Measurements from ENCODE around the gene LRRD1. TPM values are rescaled to one million over a fixed set of nuclear protein-coding genes. Genes with fewer than 3 reads are reported as not detected.

Gene LRRD1
- total and polyA plus RNA-seq, 9 of the 15 experiments (the other 6 are each of a cell fraction or from before 2014, with no cell fraction given) = 0.07 to 0.15 TPM; not detected in 7

- TF ChIP-seq ZBTB40 (IDR thresholded peaks at IDR 0.05) = no peak
- TF ChIP-seq ZBTB40 (CRISPR knock-in tag; IDR thresholded peaks at IDR 0.05) = no peak
- no peak for TF ChIP-seq HNRNPK (IDR thresholded peaks at IDR 0.05; ENCODE audit: low read depth, low read length, poor library complexity, severe bottlenecking)
- TF ChIP-seq, protein P1, sequence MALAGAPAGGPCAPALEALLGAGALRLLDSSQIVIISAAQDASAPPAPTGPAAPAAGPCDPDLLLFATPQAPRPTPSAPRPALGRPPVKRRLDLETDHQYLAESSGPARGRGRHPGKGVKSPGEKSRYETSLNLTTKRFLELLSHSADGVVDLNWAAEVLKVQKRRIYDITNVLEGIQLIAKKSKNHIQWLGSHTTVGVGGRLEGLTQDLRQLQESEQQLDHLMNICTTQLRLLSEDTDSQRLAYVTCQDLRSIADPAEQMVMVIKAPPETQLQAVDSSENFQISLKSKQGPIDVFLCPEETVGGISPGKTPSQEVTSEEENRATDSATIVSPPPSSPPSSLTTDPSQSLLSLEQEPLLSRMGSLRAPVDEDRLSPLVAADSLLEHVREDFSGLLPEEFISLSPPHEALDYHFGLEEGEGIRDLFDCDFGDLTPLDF (CRISPR knock-in tag; IDR thresholded peaks at IDR 0.05) = no peak
- no peak for TF ChIP-seq FOXP4 (CRISPR knock-in tag; IDR thresholded peaks at IDR 0.05; ENCODE audit: borderline replicate concordance)
- TF ChIP-seq ARID3A (IDR thresholded peaks at IDR 0.05; ENCODE audit: borderline replicate concordance, low read depth, low read length) = no peak
- no peak for TF ChIP-seq ZNF551 (CRISPR knock-in tag; IDR thresholded peaks at IDR 0.05)
- TF ChIP-seq POLR2G (IDR thresholded peaks at IDR 0.05; ENCODE audit: low read depth, low read length) = no peak
- TF ChIP-seq MTA1 (IDR thresholded peaks at IDR 0.05; ENCODE audit: borderline replicate concordance) = no peak
- TF ChIP-seq TAF9B (IDR thresholded peaks at IDR 0.05; ENCODE audit: partially characterized antibody) = no peak
- TF ChIP-seq ETV1 (tag; conservative IDR thresholded peaks at IDR 0.05; ENCODE audit: low read depth) = no peak
These were observed at the start of gene LRRD1 (continued) for GRCh38 chr7:92178928-92179924.

Measured in K562 (cell line).